C4-2B (cell line): ENCODE measurements around the gene OR13J1.

ENCODE experiments used
- ZFX ChIP-seq: fragments of 450-650 bp; IDR thresholded peaks from 2 replicates; pipeline ENCODE4 v1.6.1; 2017
- TF ChIP-seq, protein P1 (sequence below): fragments of 450-650 bp; conservative IDR thresholded peaks from 2 replicates; pipeline ENCODE4 v1.5.1; 2017; ENCODE audit warnings: mild to moderate bottlenecking

- TF ChIP-seq, protein P1, sequence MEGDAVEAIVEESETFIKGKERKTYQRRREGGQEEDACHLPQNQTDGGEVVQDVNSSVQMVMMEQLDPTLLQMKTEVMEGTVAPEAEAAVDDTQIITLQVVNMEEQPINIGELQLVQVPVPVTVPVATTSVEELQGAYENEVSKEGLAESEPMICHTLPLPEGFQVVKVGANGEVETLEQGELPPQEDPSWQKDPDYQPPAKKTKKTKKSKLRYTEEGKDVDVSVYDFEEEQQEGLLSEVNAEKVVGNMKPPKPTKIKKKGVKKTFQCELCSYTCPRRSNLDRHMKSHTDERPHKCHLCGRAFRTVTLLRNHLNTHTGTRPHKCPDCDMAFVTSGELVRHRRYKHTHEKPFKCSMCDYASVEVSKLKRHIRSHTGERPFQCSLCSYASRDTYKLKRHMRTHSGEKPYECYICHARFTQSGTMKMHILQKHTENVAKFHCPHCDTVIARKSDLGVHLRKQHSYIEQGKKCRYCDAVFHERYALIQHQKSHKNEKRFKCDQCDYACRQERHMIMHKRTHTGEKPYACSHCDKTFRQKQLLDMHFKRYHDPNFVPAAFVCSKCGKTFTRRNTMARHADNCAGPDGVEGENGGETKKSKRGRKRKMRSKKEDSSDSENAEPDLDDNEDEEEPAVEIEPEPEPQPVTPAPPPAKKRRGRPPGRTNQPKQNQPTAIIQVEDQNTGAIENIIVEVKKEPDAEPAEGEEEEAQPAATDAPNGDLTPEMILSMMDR = no peak
- no peak for TF ChIP-seq ZFX
These were observed 21.4 kb upstream of the OR13J1 start for GRCh38 chr9:35891646-35892045.
